NOMO-1 treated with dmso at 0.1 percent for 144 hours (cell line): ENCODE measurements around the gene TCERG1.
A peak's percentile ranks its signal among the peaks of the same experiment; 100 is the strongest.
"Not testable (repeated sequence)": the region's sequence is repeated elsewhere in the genome, so short reads cannot be mapped to it uniquely, and the experiment has no call there.

Source experiments
- DNase-seq: peaks from one replicate; lab custom pipeline; 2025; ENCODE audit not compliant: unreplicated experiment; lab: John Stamatoyannopoulos, UW

Gene TCERG1

DNA sequence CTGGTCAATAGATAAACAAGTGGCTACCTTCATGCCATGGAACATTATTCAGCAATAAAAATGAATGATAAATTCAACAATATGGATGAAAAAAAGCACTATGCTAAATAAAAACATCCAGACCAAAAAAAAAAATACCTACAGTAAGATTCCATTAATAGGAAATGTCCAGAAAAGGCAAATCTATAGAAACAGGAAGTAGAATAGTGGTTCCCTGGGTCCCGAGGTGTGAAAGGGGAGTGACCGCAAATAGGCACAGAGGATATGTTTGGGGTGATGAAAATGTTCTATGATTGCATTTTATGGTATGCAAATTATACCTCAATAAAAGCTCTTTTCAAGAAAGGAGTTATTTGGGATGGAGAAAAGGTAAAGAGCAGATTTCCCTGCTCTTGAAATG, 72.4 kb downstream of the TCERG1 start:
- no peak for DNase-seq

DNA sequence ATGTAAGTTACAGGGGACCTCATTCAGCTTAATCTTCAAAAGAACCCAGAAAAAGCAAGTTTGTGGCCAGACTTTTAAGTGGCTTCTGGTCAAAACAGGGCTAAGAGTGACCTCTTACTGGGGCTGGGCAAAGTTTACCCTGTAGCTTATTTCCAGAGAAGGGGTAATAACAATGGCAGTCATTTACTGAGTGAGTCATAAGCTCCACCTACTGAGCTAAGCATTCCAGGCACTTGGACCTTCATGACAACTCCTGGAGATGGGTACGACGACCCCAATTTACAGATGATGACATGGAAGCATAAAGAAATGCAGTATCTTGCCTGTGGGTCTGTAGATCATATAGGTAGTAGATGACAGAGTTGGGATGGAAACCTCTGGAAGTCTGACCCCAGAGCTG, 73.6 kb downstream of the TCERG1 start:
- DNase-seq, result no peak

DNA sequence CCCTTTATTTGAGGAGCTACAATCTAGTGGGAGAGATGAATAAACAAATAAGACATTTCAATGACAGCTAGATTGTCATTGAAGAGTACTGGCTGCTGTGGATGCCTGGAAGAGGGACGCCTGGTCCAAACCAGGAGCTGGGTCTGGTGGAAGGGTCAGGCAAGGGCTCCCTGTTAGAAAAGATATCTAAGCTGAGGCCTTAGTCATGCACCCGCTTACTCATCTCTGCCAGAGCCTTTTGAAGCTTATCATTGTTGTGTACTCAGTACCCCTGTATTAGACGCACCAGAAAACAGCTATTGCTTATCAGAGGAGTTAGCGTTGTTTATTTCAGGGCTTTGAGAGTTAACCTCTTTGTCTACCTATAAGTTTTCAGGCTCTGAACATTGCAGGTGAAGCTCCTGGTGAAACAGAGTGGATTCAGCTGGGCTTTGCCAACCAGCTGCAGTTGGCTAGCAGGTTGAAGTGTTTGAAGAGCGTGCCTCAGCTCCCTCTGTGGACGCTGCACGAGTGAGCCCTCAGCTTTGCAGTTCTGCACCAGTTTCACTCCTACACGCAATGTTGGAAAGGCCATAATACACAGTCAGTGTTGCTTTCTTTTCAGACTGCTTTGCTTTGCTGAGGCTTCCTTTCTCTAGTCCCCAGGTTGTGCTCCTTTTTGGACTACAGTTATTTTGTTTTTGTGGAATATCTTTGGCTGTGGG, 74.4 kb downstream of the TCERG1 start:
- no peak for DNase-seq

GRCh38 chr5:146523698-146524097, 76.6 kb downstream of the TCERG1 start:
- DNase-seq, result no peak

DNA sequence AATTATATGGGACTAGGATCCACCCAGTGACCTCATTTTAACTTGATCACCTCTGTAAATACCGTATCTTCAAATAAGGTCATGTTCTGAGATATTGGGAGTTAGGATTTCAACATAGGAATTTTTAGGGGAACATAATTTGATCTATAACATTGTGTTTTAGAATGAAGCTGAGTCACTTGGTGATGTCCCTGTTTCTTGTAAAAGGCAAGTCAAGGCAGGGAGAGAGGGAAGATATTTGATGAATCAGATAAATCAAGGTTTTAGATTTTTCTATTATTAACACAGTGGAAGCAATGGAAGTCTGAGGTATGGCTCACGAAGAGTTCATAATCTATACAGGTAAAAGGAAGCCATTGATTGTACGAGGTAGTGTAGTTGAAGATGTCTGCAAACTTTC, 80.7 kb downstream of the TCERG1 start:
- no peak for DNase-seq

DNA sequence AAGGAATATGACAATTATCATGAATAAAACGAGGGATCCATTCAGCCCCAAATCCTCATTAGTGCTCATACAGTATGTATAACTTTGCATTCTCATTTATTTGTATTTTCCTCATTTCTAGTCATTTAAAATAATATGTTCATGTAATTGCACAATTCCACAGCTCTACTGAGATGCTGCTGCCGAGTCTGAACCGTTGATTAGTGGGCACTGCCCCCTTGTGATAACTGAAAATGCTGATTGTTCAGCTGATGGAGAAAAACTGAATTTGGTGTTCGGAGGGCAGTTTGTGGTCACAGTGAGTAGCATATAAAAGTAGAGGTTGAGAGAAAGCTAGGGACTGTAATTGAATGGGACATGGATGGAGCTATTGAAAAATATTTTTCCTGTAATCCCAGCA, 81.1 kb downstream of the TCERG1 start:
- DNase-seq, result no peak

DNA sequence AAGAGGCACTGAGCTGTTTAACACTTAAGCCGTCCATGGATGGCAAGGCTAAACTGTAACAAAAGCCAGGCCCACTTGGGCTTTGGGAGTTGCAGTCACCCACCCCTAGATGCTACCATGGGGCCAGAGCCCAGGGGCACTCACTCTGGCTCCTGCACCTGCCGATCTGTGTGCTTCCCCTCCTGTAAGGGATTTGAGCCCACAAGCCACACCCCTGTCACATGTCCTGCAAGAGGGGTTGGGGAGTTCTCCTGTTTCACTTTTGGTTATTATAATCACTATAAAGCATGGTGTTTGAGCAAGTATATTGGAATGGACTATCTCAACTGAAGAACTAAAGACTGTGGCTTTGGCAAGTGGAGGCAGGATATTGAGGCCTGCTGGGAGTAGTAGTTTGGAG, 82.9 kb downstream of the TCERG1 start:
- no peak for DNase-seq

GRCh38 chr5:146533260-146533857, 86.2 kb downstream of the TCERG1 start:
- peak; percentile 63 for DNase-seq

DNA sequence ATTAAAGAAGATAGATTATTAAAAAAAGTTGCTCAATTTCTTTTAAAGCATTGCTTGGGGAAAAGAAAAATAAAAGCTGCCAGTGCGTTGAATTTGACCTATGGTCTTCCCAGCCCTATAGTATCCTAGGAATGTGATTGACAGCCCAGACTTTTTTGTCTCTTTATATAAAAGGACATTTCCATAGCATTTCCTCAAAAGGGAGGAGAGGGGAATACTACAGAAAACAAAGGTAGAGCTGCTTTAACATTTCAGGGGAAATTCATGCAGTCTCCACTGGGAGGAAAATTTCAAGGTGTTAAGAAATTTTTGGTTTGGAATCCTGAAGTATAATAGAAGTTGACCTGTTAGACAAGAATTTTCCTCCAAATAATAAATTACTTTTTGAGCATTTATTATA, 86.7 kb downstream of the TCERG1 start:
- no peak for DNase-seq

- DNase-seq, result no peak
Measured at GRCh38 chr5:146538432-146538831, 91.3 kb downstream of the TCERG1 start.

DNA sequence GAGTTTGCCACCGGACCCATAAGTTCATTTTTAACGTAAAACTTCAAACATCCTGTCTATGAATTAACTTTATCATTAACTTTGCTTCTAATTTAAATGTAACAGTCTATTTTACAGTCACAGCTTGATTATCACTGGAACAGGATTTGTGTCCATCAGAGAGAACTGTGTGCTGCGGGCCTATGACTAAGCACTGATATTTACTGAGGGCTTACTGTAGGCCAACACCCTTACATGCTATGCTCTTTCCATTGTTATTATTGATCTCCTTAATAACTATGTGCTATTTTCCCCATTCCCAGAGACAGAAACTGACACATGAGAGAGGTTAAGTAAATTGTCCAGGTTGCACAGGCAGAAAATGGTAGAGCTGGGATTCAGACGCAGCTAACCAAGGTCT, 92.8 kb downstream of the TCERG1 start:
- no peak for DNase-seq

GRCh38 chr5:146540414-146540813, 93.3 kb downstream of the TCERG1 start:
- no peak for DNase-seq

DNA sequence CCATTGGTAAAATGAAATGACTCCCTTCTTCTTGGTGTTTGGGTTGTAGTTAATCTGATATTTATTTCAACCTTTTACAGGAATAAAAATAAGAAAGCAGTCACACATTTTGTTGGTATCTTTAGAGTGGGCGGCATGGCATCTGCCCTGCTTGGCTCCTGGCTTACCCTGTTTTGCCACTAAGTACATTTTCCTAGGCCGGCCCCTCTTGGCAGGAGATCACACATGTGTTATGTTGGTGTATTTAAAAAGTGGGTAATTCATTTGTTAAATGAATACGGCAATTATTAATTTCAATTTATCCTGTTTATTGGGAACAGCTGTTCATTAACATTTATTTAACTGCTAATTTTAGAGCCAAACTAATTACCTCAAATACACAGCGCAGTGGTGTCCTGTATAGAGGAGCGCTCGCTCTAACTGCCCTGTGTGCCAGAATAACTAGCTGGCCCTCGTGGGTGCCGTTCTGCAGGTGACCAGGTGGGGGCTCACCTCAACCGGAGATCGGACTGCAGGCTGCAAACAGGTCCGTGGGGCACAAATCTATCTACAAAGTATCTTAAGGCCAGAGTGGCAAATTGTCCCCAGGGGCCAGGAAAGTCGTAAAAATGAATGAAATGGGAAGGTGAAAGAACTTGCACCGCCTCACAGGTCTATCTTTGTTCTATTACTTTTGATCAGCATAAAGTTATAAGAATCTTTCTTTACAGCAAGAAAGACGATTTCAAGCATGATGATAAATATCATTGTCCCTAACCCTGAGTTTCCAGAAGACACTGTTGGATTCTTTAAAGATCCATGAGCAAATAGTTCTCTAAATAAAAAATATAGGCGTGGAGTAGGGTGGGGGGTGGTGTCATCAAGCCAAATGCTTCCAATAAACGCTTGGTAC, 95.1 kb downstream of the TCERG1 start:
- peak; percentile 34 for DNase-seq

GRCh38 chr5:146544232-146544631, 97.1 kb downstream of the TCERG1 start:
- DNase-seq, result no peak

- no peak for DNase-seq
Measured at GRCh38 chr5:146548781-146549449, 101.8 kb downstream of the TCERG1 start.

DNA sequence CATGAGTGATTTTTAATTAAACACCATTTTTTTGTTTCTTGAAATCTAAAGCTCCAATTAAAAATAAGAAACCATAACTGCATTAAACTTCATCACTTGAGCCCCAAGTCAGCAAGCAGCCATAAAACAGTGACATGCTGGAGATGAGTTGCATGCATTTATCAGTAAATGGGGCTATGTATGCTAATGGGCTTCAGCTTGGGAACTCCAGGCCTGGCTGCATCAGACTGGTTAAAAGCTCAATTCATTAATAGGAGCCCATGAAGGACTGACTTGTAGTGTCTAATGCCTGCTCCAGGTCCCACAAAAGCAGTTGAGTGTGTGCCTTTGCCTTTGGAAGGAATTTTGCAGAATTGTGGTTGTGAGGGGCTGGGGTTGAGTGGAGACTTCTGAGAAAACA, 102.5 kb downstream of the TCERG1 start:
- no peak for DNase-seq

DNA sequence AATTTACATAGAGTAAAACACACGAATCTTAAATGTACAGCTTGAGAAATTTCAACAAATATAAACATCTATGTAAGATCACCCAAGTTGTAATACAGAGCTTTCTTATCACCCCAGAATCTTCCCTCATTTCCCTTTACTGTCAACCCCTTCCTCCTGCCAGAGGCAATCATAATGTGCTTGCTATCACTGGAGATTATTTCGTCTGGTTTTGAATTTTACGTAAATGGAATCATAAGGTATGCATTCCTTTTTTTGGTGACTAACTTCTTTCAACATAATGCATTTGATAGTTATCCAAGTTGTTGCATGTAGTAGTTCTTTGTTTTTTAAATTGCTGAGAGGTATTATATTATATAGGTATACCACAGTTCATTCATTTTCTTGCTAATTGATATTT, 106.3 kb downstream of the TCERG1 start:
- no peak for DNase-seq

- DNase-seq, result not testable (repeated sequence)
Measured at GRCh38 chr5:146556884-146557283, 109.8 kb downstream of the TCERG1 start.

DNA sequence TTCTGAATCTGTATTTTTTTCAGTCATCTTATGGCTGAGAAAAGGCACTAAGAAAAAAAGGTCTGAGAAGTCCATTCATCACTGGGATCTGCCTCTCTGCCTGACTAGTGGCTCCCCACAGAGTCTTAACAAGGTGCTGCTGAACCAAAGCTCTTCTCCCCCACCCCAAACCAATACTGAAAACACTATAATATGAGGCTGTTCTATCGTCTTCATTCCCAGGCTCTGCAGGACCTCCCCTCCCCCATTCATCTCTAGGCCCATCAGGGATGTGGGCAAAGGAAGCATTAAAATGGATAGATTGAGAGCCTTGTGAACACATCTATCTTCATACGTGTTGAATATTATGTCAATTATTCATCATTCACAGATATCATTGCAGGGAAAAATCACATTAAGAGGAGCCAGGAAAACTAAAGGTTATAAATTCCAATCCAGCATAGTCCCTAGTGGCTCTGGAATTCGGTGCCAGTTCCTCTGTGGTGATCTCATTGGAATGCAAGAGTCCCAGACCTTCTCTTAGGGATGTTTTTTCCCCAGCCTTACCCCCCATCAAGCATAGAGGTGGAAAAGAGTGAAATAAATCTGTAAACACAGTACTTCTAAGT, 113.2 kb downstream of the TCERG1 start:
- DNase-seq, result no peak
